ENCODE measurements around the gene SPATA6. TPM values are rescaled to one million over a fixed set of nuclear protein-coding genes. Genes with fewer than 3 reads are reported as not detected.

SPATA6 gene
- total RNA-seq, 1 donor from 2014 or later: 7.5 TPM

- no peak for DNase-seq (ENCODE audit: low spot score)
These were observed 209.0 kb downstream of the SPATA6 start for GRCh38 chr1:48263041-48263440.

GRCh38 chr1:48261881-48262400 lies 210.1 kb downstream of the SPATA6 start:
- DNase-seq (ENCODE audit: low spot score) (no peak), ATAC-seq (no peak)

More at GRCh38 chr1:48263041-48263440, 209.0 kb downstream of the SPATA6 start:
- no peak for ATAC-seq

GRCh38 chr1:48258106-48258505 lies 213.9 kb downstream of the SPATA6 start:
- DNase-seq (ENCODE audit: low spot score) (no peak), ATAC-seq (no peak)

DNA sequence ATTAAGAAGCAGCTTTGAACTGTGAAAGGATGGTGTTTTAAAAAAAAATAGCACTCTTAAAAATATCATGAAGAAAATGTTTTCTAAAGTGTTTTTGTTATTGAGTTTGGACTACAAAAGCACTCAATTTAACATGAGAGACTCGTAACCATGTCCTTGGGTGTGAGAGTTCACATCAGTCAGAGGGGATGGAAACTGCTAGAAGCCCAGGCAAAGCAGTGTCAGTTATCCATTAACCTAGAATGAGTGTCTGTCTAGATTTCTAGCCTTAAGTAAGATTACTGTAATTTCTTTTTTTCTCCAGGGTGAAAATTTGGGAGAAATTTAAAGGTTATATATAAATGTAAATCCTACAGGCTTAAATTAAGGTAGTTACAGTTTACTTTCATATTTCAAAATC lies 217.8 kb downstream of the SPATA6 start:
- ATAC-seq (peak; percentile 88), DNase-seq (ENCODE audit: low spot score) (no peak)

DNA sequence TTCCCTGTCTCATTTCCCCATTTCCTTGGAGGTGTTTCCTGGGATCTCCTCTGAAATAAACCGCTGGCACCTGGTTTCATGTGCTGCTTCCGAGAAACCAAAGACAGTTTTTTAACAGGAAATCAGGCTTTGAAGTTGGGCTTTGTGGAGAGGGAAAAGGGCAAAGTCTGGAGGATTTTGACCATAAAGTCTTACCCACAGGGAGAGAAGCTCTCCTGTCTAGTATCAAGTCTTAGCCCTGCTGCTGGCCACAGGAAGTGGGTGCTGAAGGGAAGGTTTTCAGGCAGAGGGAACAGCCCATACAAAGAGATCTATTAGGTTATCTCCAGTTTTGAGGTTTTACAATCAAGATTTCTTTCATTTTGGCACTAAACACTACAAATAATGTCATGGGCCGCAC lies 220.2 kb downstream of the SPATA6 start:
- DNase-seq (ENCODE audit: low spot score) (no peak), ATAC-seq (no peak)

GRCh38 chr1:48251323-48251722 lies 220.7 kb downstream of the SPATA6 start:
- DNase-seq (ENCODE audit: low spot score) (no peak), ATAC-seq (no peak)

GRCh38 chr1:48250572-48250971 lies 221.4 kb downstream of the SPATA6 start:
- DNase-seq (ENCODE audit: low spot score) (no peak), ATAC-seq (peak; percentile 62)

DNA sequence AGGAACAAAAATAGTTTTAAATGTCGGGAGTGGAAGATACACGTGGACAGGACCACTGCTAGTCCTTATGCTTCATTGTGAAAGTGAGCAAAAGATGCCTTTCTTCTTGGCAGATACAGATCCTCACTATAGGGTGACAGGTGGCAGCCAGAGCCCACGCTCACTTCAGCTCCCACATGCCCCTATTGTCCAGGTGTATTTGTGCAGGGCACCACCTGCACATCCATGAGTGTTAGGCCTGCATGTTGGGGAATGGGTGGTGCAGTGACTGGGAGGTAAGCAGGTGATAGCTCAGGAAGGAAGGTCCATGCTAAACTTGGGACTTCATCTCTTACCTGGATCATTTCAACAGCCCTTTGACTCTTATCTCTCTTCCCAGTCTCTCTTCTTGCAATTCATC lies 222.1 kb downstream of the SPATA6 start:
- DNase-seq (ENCODE audit: low spot score) (no peak), ATAC-seq (no peak)

- DNase-seq (ENCODE audit: low spot score) (no peak), ATAC-seq (no peak)
These were observed 223.6 kb downstream of the SPATA6 start for GRCh38 chr1:48248356-48248755.

- ATAC-seq: peak; percentile 70
These were observed 225.3 kb downstream of the SPATA6 start for GRCh38 chr1:48246727-48247126.

More at GRCh38 chr1:48246727-48247126, 225.3 kb downstream of the SPATA6 start:
- no peak for DNase-seq (ENCODE audit: low spot score)

Other genes with a start within 250 kb of the SPATA6 start
- 20.6 TPM for gene SLC5A9, start 249.5 kb downstream of the SPATA6 start, total RNA-seq

All from left lobe of liver (tissue), 2 donors.